ENCODE data around the gene SEMA3A. TPM values are rescaled to one million over a fixed set of nuclear protein-coding genes. Genes with fewer than 3 reads are reported as not detected.
"Not testable (repeated sequence)": the region's sequence is repeated elsewhere in the genome, so short reads cannot be mapped to it uniquely, and the experiment has no call there.

SEMA3A gene
- total RNA-seq, 1 experiment from 2014 or later = 43.3 TPM

DNA sequence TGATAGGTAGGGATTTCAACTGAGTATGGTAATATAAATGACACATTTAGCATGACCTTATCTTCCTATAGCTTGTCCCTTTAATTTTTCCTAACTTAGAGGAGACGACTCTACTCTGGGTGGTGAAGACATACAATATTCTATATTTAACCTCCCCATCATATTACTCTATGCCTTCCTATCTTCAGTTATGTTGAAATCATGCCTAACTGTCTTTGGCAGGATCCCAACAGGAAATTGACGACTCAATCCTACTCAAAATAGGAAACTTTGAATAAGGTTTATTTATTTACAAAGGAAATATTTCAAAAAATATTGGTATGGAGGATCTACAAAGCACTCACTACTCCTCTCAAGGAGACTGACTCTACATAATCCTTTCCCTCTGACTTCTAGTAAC, 24.1 kb upstream of the SEMA3A start:
- H3K36me3 ChIP-seq (ENCODE audit: control insufficient read depth, insufficient read depth, low read length) = no peaks in the 10 kb centered on the region
- in situ Hi-C loops (cut with HindIII; ENCODE audit: low pct_unique_long_range_greater_than_20kb, low sequenced_read_pairs) = no loop called here
- H3K4me1 ChIP-seq (ENCODE audit: control insufficient read depth, insufficient read depth, low read length) = no peaks in the 10 kb centered on the region; the same call in 1 of the 2 replicates
- intact Hi-C loops (cut with micrococcal nuclease; ENCODE audit: unreplicated experiment) = no loop called here
- no peak for TF ChIP-seq SIN3A (IDR thresholded peaks at IDR 0.05; ENCODE audit: borderline replicate concordance, insufficient read depth, low read depth, low read length)
- TF ChIP-seq, protein P1, sequence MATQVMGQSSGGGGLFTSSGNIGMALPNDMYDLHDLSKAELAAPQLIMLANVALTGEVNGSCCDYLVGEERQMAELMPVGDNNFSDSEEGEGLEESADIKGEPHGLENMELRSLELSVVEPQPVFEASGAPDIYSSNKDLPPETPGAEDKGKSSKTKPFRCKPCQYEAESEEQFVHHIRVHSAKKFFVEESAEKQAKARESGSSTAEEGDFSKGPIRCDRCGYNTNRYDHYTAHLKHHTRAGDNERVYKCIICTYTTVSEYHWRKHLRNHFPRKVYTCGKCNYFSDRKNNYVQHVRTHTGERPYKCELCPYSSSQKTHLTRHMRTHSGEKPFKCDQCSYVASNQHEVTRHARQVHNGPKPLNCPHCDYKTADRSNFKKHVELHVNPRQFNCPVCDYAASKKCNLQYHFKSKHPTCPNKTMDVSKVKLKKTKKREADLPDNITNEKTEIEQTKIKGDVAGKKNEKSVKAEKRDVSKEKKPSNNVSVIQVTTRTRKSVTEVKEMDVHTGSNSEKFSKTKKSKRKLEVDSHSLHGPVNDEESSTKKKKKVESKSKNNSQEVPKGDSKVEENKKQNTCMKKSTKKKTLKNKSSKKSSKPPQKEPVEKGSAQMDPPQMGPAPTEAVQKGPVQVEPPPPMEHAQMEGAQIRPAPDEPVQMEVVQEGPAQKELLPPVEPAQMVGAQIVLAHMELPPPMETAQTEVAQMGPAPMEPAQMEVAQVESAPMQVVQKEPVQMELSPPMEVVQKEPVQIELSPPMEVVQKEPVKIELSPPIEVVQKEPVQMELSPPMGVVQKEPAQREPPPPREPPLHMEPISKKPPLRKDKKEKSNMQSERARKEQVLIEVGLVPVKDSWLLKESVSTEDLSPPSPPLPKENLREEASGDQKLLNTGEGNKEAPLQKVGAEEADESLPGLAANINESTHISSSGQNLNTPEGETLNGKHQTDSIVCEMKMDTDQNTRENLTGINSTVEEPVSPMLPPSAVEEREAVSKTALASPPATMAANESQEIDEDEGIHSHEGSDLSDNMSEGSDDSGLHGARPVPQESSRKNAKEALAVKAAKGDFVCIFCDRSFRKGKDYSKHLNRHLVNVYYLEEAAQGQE (IDR thresholded peaks at IDR 0.05; ENCODE audit: insufficient read depth in 1 of 2, low read depth in 2 of 2, low read length in 1 of 2) = no peak
- TF ChIP-seq POLR2AphosphoS5 (IDR thresholded peaks at IDR 0.05; ENCODE audit: low read depth, low read length) = no peak
- no peak for TF ChIP-seq TCF7L2 (IDR thresholded peaks at IDR 0.05; ENCODE audit: low read depth, low read length)
- no peak for TF ChIP-seq CTCF (IDR thresholded peaks at IDR 0.05)
- H3K27me3 ChIP-seq (ENCODE audit: control insufficient read depth, insufficient read depth, low read length) = no peaks in the 10 kb centered on the region
- H3K9me3 ChIP-seq (ENCODE audit: control insufficient read depth, insufficient read depth, low read depth, low read length) = peaks cover 5% of the 10 kb centered on the region; the same call in 1 of the 2 replicates
- no TSS peak for BruUV-seq (replicated peaks)
- H3K27ac ChIP-seq (ENCODE audit: low read length) = peak overlapping the region; percentile 44; the same call in 1 of the 2 replicates
- ChIA-PET POLR2A (no interaction called here), CTCF (interaction anchor here (0.7 kb wide), 1 partner anchor 283 kb away, joined by 3 read pairs; no protein-coding TSS in a partner anchor)
- no peak for ATAC-seq
- DNase-seq (ENCODE audit: low read depth, low spot score) = no peak
- H3K4me3 ChIP-seq (ENCODE audit: low read depth in 2 of 2, low read length in 2 of 2) = no peak overlapping the region

DNA sequence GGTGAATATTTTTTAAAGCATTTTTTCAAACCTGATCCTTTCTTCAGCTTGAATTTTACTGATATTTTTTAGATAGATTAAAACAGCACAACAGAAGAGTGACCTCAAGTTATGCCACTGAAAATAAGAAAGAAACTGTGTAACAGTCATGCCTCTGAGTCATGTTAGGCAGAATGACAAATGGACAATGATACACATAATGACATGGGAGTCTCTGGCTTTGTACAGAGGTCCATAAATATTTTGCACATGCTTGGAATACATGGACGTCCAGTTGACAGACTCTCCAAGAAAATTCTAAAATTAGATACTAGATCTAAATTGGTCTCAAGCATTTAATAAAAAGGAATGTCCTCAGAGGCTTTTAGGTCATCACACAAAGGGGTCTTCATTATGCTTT, 21.9 kb upstream of the SEMA3A start:
- no TSS peak for BruUV-seq (replicated peaks)
- H3K27ac ChIP-seq (ENCODE audit: low read length) = no peak overlapping the region
- H3K9me3 ChIP-seq (ENCODE audit: control insufficient read depth, insufficient read depth, low read depth, low read length) = peaks cover 5% of the 10 kb centered on the region; the same call in 1 of the 2 replicates
- CTCF ChIA-PET = no interaction called here
- intact Hi-C loops (cut with micrococcal nuclease; ENCODE audit: unreplicated experiment) = no loop called here
- TF ChIP-seq POLR2AphosphoS5 (IDR thresholded peaks at IDR 0.05; ENCODE audit: low read depth, low read length) (no peak), TCF7L2 (IDR thresholded peaks at IDR 0.05; ENCODE audit: low read depth, low read length) (no peak), CTCF (IDR thresholded peaks at IDR 0.05) (no peak), SIN3A (IDR thresholded peaks at IDR 0.05; ENCODE audit: borderline replicate concordance, insufficient read depth, low read depth, low read length) (no peak)
- TF ChIP-seq, protein P1 (IDR thresholded peaks at IDR 0.05; ENCODE audit: insufficient read depth in 1 of 2, low read depth in 2 of 2, low read length in 1 of 2) = no peak
- H3K4me1 ChIP-seq (ENCODE audit: control insufficient read depth, insufficient read depth, low read length) = no peaks in the 10 kb centered on the region; the same call in 1 of the 2 replicates
- no peaks in the 10 kb centered on the region for H3K27me3 ChIP-seq (ENCODE audit: control insufficient read depth, insufficient read depth, low read length)
- in situ Hi-C loops (cut with HindIII; ENCODE audit: low pct_unique_long_range_greater_than_20kb, low sequenced_read_pairs) = no loop called here
- ATAC-seq (no peak), DNase-seq (ENCODE audit: low read depth, low spot score) (no peak)
- POLR2A ChIA-PET = no interaction called here
- H3K4me3 ChIP-seq (ENCODE audit: low read depth in 2 of 2, low read length in 2 of 2) = no peak overlapping the region
- H3K36me3 ChIP-seq (ENCODE audit: control insufficient read depth, insufficient read depth, low read length) = no peaks in the 10 kb centered on the region

GRCh38 chr7:84214757-84215156, 20.2 kb upstream of the SEMA3A start:
- DNase-seq (ENCODE audit: low read depth, low spot score); H3K9me3 ChIP-seq (ENCODE audit: control insufficient read depth, insufficient read depth, low read depth, low read length); BruUV-seq (replicated peaks); H3K27me3 ChIP-seq (ENCODE audit: control insufficient read depth, insufficient read depth, low read length); POLR2A ChIA-PET; CTCF ChIA-PET; intact Hi-C loops (cut with micrococcal nuclease; ENCODE audit: unreplicated experiment); ATAC-seq; H3K4me1 ChIP-seq (ENCODE audit: control insufficient read depth, insufficient read depth, low read length); H3K4me3 ChIP-seq (ENCODE audit: low read depth in 2 of 2, low read length in 2 of 2); H3K36me3 ChIP-seq (ENCODE audit: control insufficient read depth, insufficient read depth, low read length); in situ Hi-C loops (cut with HindIII; ENCODE audit: low pct_unique_long_range_greater_than_20kb, low sequenced_read_pairs); H3K27ac ChIP-seq (ENCODE audit: low read length): not testable (repeated sequence)

Data from Panc1 (cell line).